HCT116 (cell line): ENCODE data around the gene NPR3. TPM values are rescaled to one million over a fixed set of nuclear protein-coding genes. Genes with fewer than 3 reads are reported as not detected.

Experiments used
- ATAC-seq: fragments of 200-7000 bp; cut with Tn5 transposase; 2 replicates; pipeline ENCODE4 v1.9.1; 2020; ENCODE audit warnings: mild to moderate bottlenecking, moderate library complexity
- BruUV-seq: library from RNA; stranded (reverse); fragments of 400-500 nt; replicated peaks from 2 replicates; lab custom pipeline; 2021; lab: Mats Ljungman, UMichigan
- CTCF ChIA-PET: fragments of 300-600 bp; sonication (Branson Sonifier 250); formaldehyde crosslinking; loops from one replicate; lab custom pipeline; 2021; ENCODE audit warnings: antibody characterized with exemption; lab: Charles Lee
- POLR2A ChIA-PET: fragments of 300-600, 350-600 bp; sonication (Branson Sonifier 250); formaldehyde crosslinking; loops from one replicate; lab custom pipeline; 2021; ENCODE audit warnings: antibody characterized with exemption; lab: Charles Lee
- RAD21 ChIA-PET, 2 experiments: fragments of 300-600 bp; sonication (Branson Sonifier 250); formaldehyde crosslinking; loops; one replicate each; lab custom pipeline; 2023; ENCODE audit warnings: low total read pairs in 2 of 2; ENCODE audit not compliant: uncharacterized antibody in 2 of 2, unreplicated experiment in 2 of 2, low non-redundant PET in 1 of 2; lab: Charles Lee
- DNase-seq: peaks from one replicate; pipeline ENCODE4 v3.0.0-alpha.2; 2010; ENCODE audit warnings: low read depth, low spot score
- H2AFZ ChIP-seq: fragments of 200-600 bp; shearing (Covaris generic), sonication (generic); 2 replicates; pipeline ENCODE4 v1.6.1; 2017; ENCODE audit warnings: low read depth, mixed run types, mixed read lengths, antibody characterized with exemption, low read length; ENCODE audit not compliant: poor library complexity, severe bottlenecking
- H3K27ac ChIP-seq: 2 replicates; pipeline ENCODE4 v1.5.1; 2012; ENCODE audit warnings: low read depth, low read length
- H3K27me3 ChIP-seq: fragments of 200-600 bp; sonication (generic); 2 replicates; pipeline ENCODE4 v1.6.1; 2016; ENCODE audit warnings: mixed run types, low read length, mixed read lengths; ENCODE audit not compliant: insufficient read depth
- H3K36me3 ChIP-seq, 2 experiments: fragments of 200-500 bp in 1 of 2; fragments of 200-600 bp in 1 of 2; sonication (Bioruptor generic) in 1 of 2; sonication (generic) in 1 of 2; 2 replicates each; pipeline versions ENCODE4 v1.5.1 to v1.6.1; 2014 to 2016; ENCODE audit warnings: low read length in 2 of 2, inconsistent platforms in 1 of 2, mixed read lengths in 1 of 2, mixed run types in 1 of 2; ENCODE audit not compliant: insufficient read depth in 2 of 2, control insufficient read depth in 1 of 2
- H3K4me1 ChIP-seq, 2 experiments: fragments of 200-600 bp in 1 of 2; sonication (generic) in 1 of 2; 2 replicates each; pipeline versions ENCODE4 v1.5.1 to v1.6.1; 2012 to 2017; ENCODE audit warnings: low read length in 2 of 2, inconsistent platforms in 1 of 2, mild to moderate bottlenecking in 1 of 2, mixed read lengths in 1 of 2, mixed run types in 1 of 2, moderate library complexity in 1 of 2; ENCODE audit not compliant: insufficient read depth in 2 of 2, control insufficient read depth in 1 of 2
- H3K4me2 ChIP-seq: fragments of 200-600 bp; sonication (generic); 2 replicates; pipeline ENCODE4 v1.6.1; 2017; ENCODE audit warnings: mixed run types, low read length, mixed read lengths
- H3K4me3 ChIP-seq, 2 experiments: fragments of 200-600 bp in 1 of 2; sonication (generic) in 1 of 2; replicated peaks in 1 of 2; 2 replicates each; pipeline ENCODE4 v1.5.1; 2011 to 2016; ENCODE audit warnings: low read length in 2 of 2, control low read depth in 1 of 2, low read depth in 1 of 2, mild to moderate bottlenecking in 1 of 2, mixed read lengths in 1 of 2, mixed run types in 1 of 2
- H3K79me2 ChIP-seq: fragments of 200-600 bp; sonication (generic); 2 replicates; pipeline ENCODE4 v1.6.1; 2017; ENCODE audit warnings: mild to moderate bottlenecking, mixed run types, low read length, moderate library complexity, mixed read lengths; ENCODE audit not compliant: insufficient read depth
- H3K9ac ChIP-seq: fragments of 200-600 bp; sonication (generic); 2 replicates; pipeline ENCODE4 v1.6.1; 2016; ENCODE audit warnings: low read length, mixed read lengths
- H3K9me2 ChIP-seq: fragments of 200-600 bp; sonication (generic), shearing (Covaris generic); 2 replicates; pipeline ENCODE4 v1.6.1; 2017; ENCODE audit warnings: mixed run types, mild to moderate bottlenecking, moderate library complexity; ENCODE audit not compliant: insufficient read depth
- H3K9me3 ChIP-seq, 2 experiments: fragments of 200-500 bp in 1 of 2; fragments of 200-600 bp in 1 of 2; sonication (Bioruptor generic) in 1 of 2; sonication (generic) in 1 of 2; 2 replicates each; pipeline ENCODE4 v1.6.1; 2014 to 2017; ENCODE audit warnings: low read length in 2 of 2, mixed read lengths in 2 of 2, inconsistent platforms in 1 of 2, low read depth in 1 of 2, mild to moderate bottlenecking in 1 of 2, mixed run types in 1 of 2, moderate library complexity in 1 of 2; ENCODE audit not compliant: control insufficient read depth in 1 of 2, insufficient read depth in 1 of 2
- H4K20me1 ChIP-seq: fragments of 200-600 bp; sonication (generic), shearing (Covaris generic); 2 replicates; pipeline ENCODE4 v1.6.1; 2017; ENCODE audit warnings: mixed run types, mild to moderate bottlenecking, moderate library complexity; ENCODE audit not compliant: insufficient read depth
- CBX3 ChIP-seq: IDR thresholded peaks from 2 replicates; pipeline ENCODE4 v1.6.1; 2012; ENCODE audit warnings: low read depth
- CEBPB ChIP-seq: IDR thresholded peaks from 2 replicates; pipeline ENCODE4 v1.6.1; 2012; ENCODE audit warnings: low read depth
- CTCF ChIP-seq, 3 experiments: fragments of 200-600 bp in 1 of 3; sonication (generic) in 1 of 3; IDR thresholded peaks in 2 of 3; conservative IDR thresholded peaks in 1 of 3; 2 replicates each; pipeline ENCODE4 v1.5.1; 2012 to 2017; ENCODE audit warnings: low read depth in 2 of 3, low read length in 2 of 3, antibody characterized with exemption in 1 of 3, borderline replicate concordance in 1 of 3, control low read depth in 1 of 3, mild to moderate bottlenecking in 1 of 3, mixed read lengths in 1 of 3, mixed run types in 1 of 3, moderate library complexity in 1 of 3; ENCODE audit not compliant: insufficient read depth in 1 of 3
- EGR1 ChIP-seq: IDR thresholded peaks from 2 replicates; pipeline ENCODE4 v1.6.1; 2012; ENCODE audit warnings: low read depth
- ELF1 ChIP-seq: IDR thresholded peaks from 2 replicates; pipeline ENCODE4 v1.6.1; 2012; ENCODE audit warnings: low read depth, borderline replicate concordance
- EZH2 ChIP-seq: fragments of 200-600 bp; sonication (generic); IDR thresholded peaks from 2 replicates; pipeline ENCODE4 v1.6.1; 2017; ENCODE audit warnings: antibody characterized with exemption, mixed run types
- YY1 ChIP-seq: IDR thresholded peaks from 2 replicates; pipeline ENCODE4 v1.6.1; 2011; ENCODE audit warnings: low read length, low read depth, moderate library complexity, mild to moderate bottlenecking; ENCODE audit not compliant: insufficient replicate concordance; ENCODE audit errors: extremely low read depth
- ZNF274 ChIP-seq: fragments of 200-500 bp; sonication (Bioruptor generic); IDR thresholded peaks from 2 replicates; pipeline ENCODE4 v1.6.1; 2014; ENCODE audit warnings: mild to moderate bottlenecking, low read depth, low read length, inconsistent platforms
- intact Hi-C: fragments of 100-400 bp; cut with micrococcal nuclease; formaldehyde crosslinking; loops from 2 replicates; pipeline ENCODE4 v1.10.0; 2022
- total RNA-seq: library from RNA; stranded (reverse); gene quantifications from one replicate; pipeline ENCODE4 v1.2.1, GENCODE V29; 2021; ENCODE audit not compliant: unreplicated experiment
- TF ChIP-seq, protein P1 (sequence below): IDR thresholded peaks from 2 replicates; pipeline ENCODE4 v1.6.1; 2012; ENCODE audit warnings: low read depth
- TF ChIP-seq, protein P2 (sequence below): IDR thresholded peaks from 2 replicates; pipeline ENCODE4 v1.6.1; 2012

NPR3 gene
- total RNA-seq, 1 experiment from 2014 or later = 0.39 TPM

DNA sequence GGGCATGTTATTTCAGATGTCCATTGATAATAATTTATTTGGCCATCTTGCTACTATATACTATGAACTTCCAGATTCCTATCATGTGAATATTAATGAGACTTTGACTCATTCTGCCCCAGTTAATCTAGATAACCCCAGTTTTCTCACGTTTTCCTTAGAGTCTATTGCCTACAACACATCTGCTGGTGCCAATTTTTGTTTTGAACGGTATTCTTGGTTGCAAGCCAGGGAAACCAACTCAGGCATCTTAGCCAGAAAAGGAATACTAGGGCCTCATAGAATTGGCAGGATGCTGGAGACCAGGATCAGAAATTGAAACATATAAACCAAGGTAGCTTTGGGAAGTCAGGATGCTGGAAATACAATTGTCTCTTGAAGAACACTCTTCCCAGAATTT lies 28.0 kb upstream of the NPR3 start:
- CTCF ChIA-PET = no interaction called here
- no peak for DNase-seq
- Histone ChIP-seq H3K4me2 (no peak overlapping the region), H3K9ac (no peak overlapping the region), H3K27ac (no peak overlapping the region), H3K36me3 (no peaks in the 10 kb centered on the region), H4K20me1 (no peaks in the 10 kb centered on the region), H3K27me3 (no peaks in the 10 kb centered on the region), H3K9me3 (peaks cover 0 to 9% of the 10 kb centered on the region in 2 experiments; a peak in 2 of 4 replicates), H3K9me2 (no peaks in the 10 kb centered on the region), H3K4me1 (no peaks in the 10 kb centered on the region), H3K4me3 (no peak overlapping the region), H2AFZ (no peak overlapping the region), H3K79me2 (no peaks in the 10 kb centered on the region)
- no peak for ATAC-seq
- POLR2A ChIA-PET = no interaction called here
- TF ChIP-seq EGR1 (no peak), CEBPB (no peak), CBX3 (no peak), YY1 (no peak), ZNF274 (no peak), CTCF (IDR thresholded peaks at IDR 0.05 in 2 of 3, conservative IDR thresholded peaks at IDR 0.05 in 1 of 3; ENCODE audit: borderline replicate concordance in 1 of 3, insufficient read depth in 1 of 3, low read depth in 2 of 3, low read length in 2 of 3) (no peak), EZH2 (no peak), ELF1 (no peak)
- TF ChIP-seq, protein P1, sequence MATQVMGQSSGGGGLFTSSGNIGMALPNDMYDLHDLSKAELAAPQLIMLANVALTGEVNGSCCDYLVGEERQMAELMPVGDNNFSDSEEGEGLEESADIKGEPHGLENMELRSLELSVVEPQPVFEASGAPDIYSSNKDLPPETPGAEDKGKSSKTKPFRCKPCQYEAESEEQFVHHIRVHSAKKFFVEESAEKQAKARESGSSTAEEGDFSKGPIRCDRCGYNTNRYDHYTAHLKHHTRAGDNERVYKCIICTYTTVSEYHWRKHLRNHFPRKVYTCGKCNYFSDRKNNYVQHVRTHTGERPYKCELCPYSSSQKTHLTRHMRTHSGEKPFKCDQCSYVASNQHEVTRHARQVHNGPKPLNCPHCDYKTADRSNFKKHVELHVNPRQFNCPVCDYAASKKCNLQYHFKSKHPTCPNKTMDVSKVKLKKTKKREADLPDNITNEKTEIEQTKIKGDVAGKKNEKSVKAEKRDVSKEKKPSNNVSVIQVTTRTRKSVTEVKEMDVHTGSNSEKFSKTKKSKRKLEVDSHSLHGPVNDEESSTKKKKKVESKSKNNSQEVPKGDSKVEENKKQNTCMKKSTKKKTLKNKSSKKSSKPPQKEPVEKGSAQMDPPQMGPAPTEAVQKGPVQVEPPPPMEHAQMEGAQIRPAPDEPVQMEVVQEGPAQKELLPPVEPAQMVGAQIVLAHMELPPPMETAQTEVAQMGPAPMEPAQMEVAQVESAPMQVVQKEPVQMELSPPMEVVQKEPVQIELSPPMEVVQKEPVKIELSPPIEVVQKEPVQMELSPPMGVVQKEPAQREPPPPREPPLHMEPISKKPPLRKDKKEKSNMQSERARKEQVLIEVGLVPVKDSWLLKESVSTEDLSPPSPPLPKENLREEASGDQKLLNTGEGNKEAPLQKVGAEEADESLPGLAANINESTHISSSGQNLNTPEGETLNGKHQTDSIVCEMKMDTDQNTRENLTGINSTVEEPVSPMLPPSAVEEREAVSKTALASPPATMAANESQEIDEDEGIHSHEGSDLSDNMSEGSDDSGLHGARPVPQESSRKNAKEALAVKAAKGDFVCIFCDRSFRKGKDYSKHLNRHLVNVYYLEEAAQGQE = no peak
- TF ChIP-seq, protein P2, sequence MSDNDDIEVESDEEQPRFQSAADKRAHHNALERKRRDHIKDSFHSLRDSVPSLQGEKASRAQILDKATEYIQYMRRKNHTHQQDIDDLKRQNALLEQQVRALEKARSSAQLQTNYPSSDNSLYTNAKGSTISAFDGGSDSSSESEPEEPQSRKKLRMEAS = no peak
- RAD21 ChIA-PET = no interaction called here
- intact Hi-C loops = no loop called here
- BruUV-seq = no TSS peak
